ENCODE measurements around the gene CIDEB. TPM values are rescaled to one million over a fixed set of nuclear protein-coding genes. Genes with fewer than 3 reads are reported as not detected.

CIDEB gene
- total and polyA plus RNA-seq, 2 of the 13 experiments (the other 11 are each of a cell fraction or from before 2014, with no cell fraction given) = 35.8 to 110 TPM

DNA sequence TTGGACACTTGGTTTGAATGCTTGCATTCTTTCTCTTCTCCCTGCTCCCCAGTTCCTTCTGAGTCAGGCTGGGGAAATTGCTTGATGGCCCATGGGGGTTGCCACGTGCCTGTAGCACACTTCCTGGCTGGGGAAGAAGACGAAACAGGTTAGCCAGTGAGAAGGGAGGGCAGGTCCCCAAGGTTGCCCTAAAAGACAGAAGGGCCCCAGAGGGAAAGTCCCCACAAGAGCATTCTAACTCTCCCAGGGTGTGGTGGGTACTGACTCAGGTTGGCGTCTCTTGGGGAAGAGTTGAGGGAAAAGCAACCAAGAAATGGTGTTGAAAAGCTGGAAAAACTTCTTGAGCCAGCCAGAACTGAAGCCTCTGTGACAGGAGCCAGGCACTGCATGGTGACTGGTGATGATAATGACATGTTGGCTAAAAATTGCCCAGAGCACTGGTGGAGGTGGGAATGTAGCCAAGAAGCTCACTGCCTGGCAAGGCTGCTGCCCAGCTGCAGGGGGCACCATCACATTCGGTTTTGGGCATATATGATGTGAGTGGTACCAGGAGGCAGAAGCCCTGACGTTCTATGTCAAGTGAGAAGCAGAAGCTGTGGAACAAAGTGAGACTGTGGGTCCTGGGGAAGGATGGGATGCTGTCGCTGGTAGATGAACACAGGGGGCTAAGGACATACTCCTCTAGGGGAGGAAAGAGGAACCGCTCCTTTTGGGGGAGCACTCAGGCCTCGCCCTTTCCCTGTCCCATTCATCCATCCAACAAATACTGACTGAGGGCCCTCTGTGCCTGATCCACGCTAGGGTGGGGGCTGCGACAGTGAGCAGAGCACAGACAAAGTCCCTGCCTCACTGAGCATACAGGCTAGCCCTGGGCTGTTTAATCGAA, 28.2 kb downstream of the CIDEB start (continued):
- TF ChIP-seq ZFP36 (IDR thresholded peaks at IDR 0.05; ENCODE audit: borderline replicate concordance, low read depth, low read length, partially characterized antibody) (no peak), FOSL2 (CRISPR knock-in tag; IDR thresholded peaks at IDR 0.05) (no peak), ERF (CRISPR knock-in tag; IDR thresholded peaks at IDR 0.05) (no peak), ZNF768 (CRISPR knock-in tag; IDR thresholded peaks at IDR 0.05) (no peak), ZNF256 (CRISPR knock-in tag; conservative IDR thresholded peaks at IDR 0.05) (no peak), RFX5 (IDR thresholded peaks at IDR 0.05; ENCODE audit: low read depth, low read length) (peak; percentile 58; the same call in 1 of the 2 replicates), MAFK (conservative IDR thresholded peaks at IDR 0.05 in 1 of 2, IDR thresholded peaks at IDR 0.05 in 1 of 2; ENCODE audit: low read length in 2 of 2) (no peak), ELF4 (CRISPR knock-in tag; IDR thresholded peaks at IDR 0.05; ENCODE audit: borderline replicate concordance) (no peak)

DNA sequence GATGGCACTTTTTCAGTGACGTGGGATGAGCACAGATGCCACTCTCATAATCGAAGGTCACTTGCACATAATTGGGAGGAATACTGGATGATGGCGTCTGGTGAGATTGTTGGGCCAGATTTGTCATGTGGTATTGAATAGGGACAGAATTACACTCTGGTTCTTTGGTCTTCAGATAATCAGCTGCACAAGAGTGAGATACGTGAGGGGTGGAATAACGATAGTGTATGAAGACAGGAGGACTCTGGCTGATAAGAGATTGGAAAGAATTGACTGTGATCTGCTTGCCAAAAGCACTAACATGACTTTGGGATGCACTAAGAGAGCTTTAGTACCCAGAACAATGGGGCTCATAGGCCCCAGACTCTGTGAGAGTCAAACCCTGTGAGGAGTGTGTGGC, 29.4 kb downstream of the CIDEB start:
- Histone ChIP-seq H3K27me3 (ENCODE audit: control insufficient read depth in 1 of 2, insufficient read depth in 2 of 2, low read length in 2 of 2) (no peaks in the 10 kb centered on the region), H3K9me3 (ENCODE audit: low read length) (no peaks in the 10 kb centered on the region), H3K36me3 (replicated peaks in 1 of 2; ENCODE audit: control insufficient read depth in 1 of 2, insufficient read depth in 2 of 2, low read length in 2 of 2) (no peaks in the 10 kb centered on the region), H3K79me2 (ENCODE audit: insufficient read depth, low read length) (peaks cover 2% of the 10 kb centered on the region), H3K4me2 (ENCODE audit: low read depth, low read length) (no peak overlapping the region), H3K4me3 (replicated peaks in 1 of 3; ENCODE audit: insufficient read depth in 1 of 3, low read depth in 2 of 3, low read length in 3 of 3) (no peak overlapping the region), H3K27ac (ENCODE audit: extremely low read length, insufficient read depth, low read length) (no peak overlapping the region), H2AFZ (ENCODE audit: low read length) (no peak overlapping the region), H4K20me1 (ENCODE audit: insufficient read depth, low read length) (no peaks in the 10 kb centered on the region), H3K9ac (ENCODE audit: insufficient read depth, low read depth, low read length) (no peak overlapping the region), H3K4me1 (ENCODE audit: insufficient read depth, low read length) (no peaks in the 10 kb centered on the region)
- CTCF ChIA-PET (ENCODE audit: low intra/inter-chr PET ratio, low total read pairs) = no interaction called here
- in situ Hi-C loops (cut with HindIII; ENCODE audit: extremely low pct_ligation_motif_present, low pct_unique_long_range_greater_than_20kb) (no loop called here), intact Hi-C loops (cut with micrococcal nuclease; ENCODE audit: unreplicated experiment) (no loop called here)
- no peak for ATAC-seq
- DNase-seq (ENCODE audit: low spot score) = no peak
- 94% methylated on average over 5 of the region's 5 CpGs for WGBS (ENCODE audit: low lambda C conversion rate)
- BruUV-seq (replicated peaks) = no TSS peak
- POLR2A ChIA-PET = interaction anchor here (4.8 kb wide), 1 partner anchor 8 kb away, joined by 27 read pairs; the partner anchor contains the start of gene RABGGTA
- no peak for FAIRE-seq
- TF ChIP-seq RAD51 (IDR thresholded peaks at IDR 0.05; ENCODE audit: borderline replicate concordance) = no peak
- no peak for TF ChIP-seq NR1H2 (CRISPR knock-in tag; IDR thresholded peaks at IDR 0.05; ENCODE audit: borderline replicate concordance, low read depth)
- TF ChIP-seq ZNF343 (CRISPR knock-in tag; IDR thresholded peaks at IDR 0.05) = no peak
- no peak for TF ChIP-seq ZNF792 (CRISPR knock-in tag; IDR thresholded peaks at IDR 0.05)
- no peak for TF ChIP-seq ZNF30 (CRISPR knock-in tag; IDR thresholded peaks at IDR 0.05)
- no peak for TF ChIP-seq NAIF1 (CRISPR knock-in tag; IDR thresholded peaks at IDR 0.05; ENCODE audit: borderline replicate concordance)
- no peak for TF ChIP-seq NR2F2 (IDR thresholded peaks at IDR 0.05; ENCODE audit: borderline replicate concordance, low read depth)
- TF ChIP-seq, protein P1, sequence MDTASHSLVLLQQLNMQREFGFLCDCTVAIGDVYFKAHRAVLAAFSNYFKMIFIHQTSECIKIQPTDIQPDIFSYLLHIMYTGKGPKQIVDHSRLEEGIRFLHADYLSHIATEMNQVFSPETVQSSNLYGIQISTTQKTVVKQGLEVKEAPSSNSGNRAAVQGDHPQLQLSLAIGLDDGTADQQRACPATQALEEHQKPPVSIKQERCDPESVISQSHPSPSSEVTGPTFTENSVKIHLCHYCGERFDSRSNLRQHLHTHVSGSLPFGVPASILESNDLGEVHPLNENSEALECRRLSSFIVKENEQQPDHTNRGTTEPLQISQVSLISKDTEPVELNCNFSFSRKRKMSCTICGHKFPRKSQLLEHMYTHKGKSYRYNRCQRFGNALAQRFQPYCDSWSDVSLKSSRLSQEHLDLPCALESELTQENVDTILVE (CRISPR knock-in tag; IDR thresholded peaks at IDR 0.05) = no peak
- TF ChIP-seq TCF12 (IDR thresholded peaks at IDR 0.05) = no peak
- no peak for TF ChIP-seq TCF12 (CRISPR knock-in tag; IDR thresholded peaks at IDR 0.05)
- no peak for TF ChIP-seq KDM4B (CRISPR knock-in tag; IDR thresholded peaks at IDR 0.05)
- TF ChIP-seq ELF4 (CRISPR knock-in tag; IDR thresholded peaks at IDR 0.05; ENCODE audit: borderline replicate concordance) = no peak
- TF ChIP-seq ARNT2 (CRISPR knock-in tag; IDR thresholded peaks at IDR 0.05; ENCODE audit: low read depth) = no peak
- no peak for TF ChIP-seq YY1 (IDR thresholded peaks at IDR 0.05; ENCODE audit: insufficient read depth, insufficient replicate concordance, low read depth, low read length)
- TF ChIP-seq, protein P2, sequence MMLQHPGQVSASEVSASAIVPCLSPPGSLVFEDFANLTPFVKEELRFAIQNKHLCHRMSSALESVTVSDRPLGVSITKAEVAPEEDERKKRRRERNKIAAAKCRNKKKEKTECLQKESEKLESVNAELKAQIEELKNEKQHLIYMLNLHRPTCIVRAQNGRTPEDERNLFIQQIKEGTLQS (CRISPR knock-in tag; IDR thresholded peaks at IDR 0.05) = no peak
- no peak for TF ChIP-seq NR2F1 (CRISPR knock-in tag; IDR thresholded peaks at IDR 0.05)
- TF ChIP-seq ZNF577 (CRISPR knock-in tag; IDR thresholded peaks at IDR 0.05; ENCODE audit: borderline replicate concordance, low read depth) = no peak

All from HepG2 (cell line).